ENCODE measurements around the gene TMEM208. TPM values are rescaled to one million over a fixed set of nuclear protein-coding genes. Genes with fewer than 3 reads are reported as not detected.

TMEM208 gene
- total and polyA plus RNA-seq, 2 of the 8 experiments (the other 6 are each of a cell fraction or from before 2014, with no cell fraction given) = 37.7 to 100.0 TPM

DNA sequence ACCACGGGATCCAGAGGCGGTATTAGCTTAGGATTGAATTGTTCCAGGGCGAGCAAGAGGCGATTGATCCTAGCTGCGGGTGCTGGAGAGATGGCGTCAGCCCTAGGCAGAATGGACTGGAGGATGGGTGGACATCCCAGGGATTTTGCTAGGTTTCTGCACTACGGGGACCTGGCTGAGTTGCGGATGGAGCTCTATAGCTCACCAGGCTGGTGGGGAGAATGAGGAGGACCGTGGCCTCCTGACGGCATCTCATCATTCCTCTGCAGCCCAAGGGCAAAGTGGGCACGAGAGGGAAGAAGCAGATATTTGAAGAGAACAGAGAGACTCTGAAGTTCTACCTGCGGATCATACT is 614 bp downstream of the TMEM208 start (continued):
- TF ChIP-seq, protein P1, sequence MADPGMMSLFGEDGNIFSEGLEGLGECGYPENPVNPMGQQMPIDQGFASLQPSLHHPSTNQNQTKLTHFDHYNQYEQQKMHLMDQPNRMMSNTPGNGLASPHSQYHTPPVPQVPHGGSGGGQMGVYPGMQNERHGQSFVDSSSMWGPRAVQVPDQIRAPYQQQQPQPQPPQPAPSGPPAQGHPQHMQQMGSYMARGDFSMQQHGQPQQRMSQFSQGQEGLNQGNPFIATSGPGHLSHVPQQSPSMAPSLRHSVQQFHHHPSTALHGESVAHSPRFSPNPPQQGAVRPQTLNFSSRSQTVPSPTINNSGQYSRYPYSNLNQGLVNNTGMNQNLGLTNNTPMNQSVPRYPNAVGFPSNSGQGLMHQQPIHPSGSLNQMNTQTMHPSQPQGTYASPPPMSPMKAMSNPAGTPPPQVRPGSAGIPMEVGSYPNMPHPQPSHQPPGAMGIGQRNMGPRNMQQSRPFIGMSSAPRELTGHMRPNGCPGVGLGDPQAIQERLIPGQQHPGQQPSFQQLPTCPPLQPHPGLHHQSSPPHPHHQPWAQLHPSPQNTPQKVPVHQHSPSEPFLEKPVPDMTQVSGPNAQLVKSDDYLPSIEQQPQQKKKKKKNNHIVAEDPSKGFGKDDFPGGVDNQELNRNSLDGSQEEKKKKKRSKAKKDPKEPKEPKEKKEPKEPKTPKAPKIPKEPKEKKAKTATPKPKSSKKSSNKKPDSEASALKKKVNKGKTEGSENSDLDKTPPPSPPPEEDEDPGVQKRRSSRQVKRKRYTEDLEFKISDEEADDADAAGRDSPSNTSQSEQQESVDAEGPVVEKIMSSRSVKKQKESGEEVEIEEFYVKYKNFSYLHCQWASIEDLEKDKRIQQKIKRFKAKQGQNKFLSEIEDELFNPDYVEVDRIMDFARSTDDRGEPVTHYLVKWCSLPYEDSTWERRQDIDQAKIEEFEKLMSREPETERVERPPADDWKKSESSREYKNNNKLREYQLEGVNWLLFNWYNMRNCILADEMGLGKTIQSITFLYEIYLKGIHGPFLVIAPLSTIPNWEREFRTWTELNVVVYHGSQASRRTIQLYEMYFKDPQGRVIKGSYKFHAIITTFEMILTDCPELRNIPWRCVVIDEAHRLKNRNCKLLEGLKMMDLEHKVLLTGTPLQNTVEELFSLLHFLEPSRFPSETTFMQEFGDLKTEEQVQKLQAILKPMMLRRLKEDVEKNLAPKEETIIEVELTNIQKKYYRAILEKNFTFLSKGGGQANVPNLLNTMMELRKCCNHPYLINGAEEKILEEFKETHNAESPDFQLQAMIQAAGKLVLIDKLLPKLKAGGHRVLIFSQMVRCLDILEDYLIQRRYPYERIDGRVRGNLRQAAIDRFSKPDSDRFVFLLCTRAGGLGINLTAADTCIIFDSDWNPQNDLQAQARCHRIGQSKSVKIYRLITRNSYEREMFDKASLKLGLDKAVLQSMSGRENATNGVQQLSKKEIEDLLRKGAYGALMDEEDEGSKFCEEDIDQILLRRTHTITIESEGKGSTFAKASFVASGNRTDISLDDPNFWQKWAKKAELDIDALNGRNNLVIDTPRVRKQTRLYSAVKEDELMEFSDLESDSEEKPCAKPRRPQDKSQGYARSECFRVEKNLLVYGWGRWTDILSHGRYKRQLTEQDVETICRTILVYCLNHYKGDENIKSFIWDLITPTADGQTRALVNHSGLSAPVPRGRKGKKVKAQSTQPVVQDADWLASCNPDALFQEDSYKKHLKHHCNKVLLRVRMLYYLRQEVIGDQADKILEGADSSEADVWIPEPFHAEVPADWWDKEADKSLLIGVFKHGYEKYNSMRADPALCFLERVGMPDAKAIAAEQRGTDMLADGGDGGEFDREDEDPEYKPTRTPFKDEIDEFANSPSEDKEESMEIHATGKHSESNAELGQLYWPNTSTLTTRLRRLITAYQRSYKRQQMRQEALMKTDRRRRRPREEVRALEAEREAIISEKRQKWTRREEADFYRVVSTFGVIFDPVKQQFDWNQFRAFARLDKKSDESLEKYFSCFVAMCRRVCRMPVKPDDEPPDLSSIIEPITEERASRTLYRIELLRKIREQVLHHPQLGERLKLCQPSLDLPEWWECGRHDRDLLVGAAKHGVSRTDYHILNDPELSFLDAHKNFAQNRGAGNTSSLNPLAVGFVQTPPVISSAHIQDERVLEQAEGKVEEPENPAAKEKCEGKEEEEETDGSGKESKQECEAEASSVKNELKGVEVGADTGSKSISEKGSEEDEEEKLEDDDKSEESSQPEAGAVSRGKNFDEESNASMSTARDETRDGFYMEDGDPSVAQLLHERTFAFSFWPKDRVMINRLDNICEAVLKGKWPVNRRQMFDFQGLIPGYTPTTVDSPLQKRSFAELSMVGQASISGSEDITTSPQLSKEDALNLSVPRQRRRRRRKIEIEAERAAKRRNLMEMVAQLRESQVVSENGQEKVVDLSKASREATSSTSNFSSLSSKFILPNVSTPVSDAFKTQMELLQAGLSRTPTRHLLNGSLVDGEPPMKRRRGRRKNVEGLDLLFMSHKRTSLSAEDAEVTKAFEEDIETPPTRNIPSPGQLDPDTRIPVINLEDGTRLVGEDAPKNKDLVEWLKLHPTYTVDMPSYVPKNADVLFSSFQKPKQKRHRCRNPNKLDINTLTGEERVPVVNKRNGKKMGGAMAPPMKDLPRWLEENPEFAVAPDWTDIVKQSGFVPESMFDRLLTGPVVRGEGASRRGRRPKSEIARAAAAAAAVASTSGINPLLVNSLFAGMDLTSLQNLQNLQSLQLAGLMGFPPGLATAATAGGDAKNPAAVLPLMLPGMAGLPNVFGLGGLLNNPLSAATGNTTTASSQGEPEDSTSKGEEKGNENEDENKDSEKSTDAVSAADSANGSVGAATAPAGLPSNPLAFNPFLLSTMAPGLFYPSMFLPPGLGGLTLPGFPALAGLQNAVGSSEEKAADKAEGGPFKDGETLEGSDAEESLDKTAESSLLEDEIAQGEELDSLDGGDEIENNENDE (IDR thresholded peaks at IDR 0.05; ENCODE audit: insufficient replicate concordance, low read length) = no peak
- TF ChIP-seq POLR2AphosphoS5 (IDR thresholded peaks at IDR 0.05; ENCODE audit: low read depth, low read length) (no peak), CREB1 (IDR thresholded peaks at IDR 0.05) (no peak), SP4 (IDR thresholded peaks at IDR 0.05; ENCODE audit: low read length) (no peak), BRCA1 (IDR thresholded peaks at IDR 0.05; ENCODE audit: low read depth, low read length) (no peak), TAF1 (IDR thresholded peaks at IDR 0.05; ENCODE audit: low read depth, low read length) (no peak), FOSL1 (IDR thresholded peaks at IDR 0.05; ENCODE audit: insufficient read depth, low read depth, low read length) (no peak)
- TF ChIP-seq, protein P2, sequence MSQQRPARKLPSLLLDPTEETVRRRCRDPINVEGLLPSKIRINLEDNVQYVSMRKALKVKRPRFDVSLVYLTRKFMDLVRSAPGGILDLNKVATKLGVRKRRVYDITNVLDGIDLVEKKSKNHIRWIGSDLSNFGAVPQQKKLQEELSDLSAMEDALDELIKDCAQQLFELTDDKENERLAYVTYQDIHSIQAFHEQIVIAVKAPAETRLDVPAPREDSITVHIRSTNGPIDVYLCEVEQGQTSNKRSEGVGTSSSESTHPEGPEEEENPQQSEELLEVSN (IDR thresholded peaks at IDR 0.05) = no peak
